CD4-positive, CD25-positive, alpha-beta regulatory T cell (primary cell): Measurements from ENCODE around the gene NOA1. TPM values are rescaled to one million over a fixed set of nuclear protein-coding genes. Genes with fewer than 3 reads are reported as not detected.

ENCODE experiments used
- ATAC-seq, 2 donors: fragments of 150-1000 bp; cut with Tn5 transposase; one replicate each; pipeline ENCODE4 v1.10.0; 2021; ENCODE audit warnings: low read depth in 2 of 2, moderate number of reproducible peaks in 2 of 2, moderate library complexity in 1 of 2
- DNase-seq, 3 donors: peaks; one replicate each; pipeline versions ENCODE4 v3.0.0 to v3.0.0-alpha.2; 2012 to 2022; ENCODE audit warnings: mixed read lengths in 1 of 3
- H3K27ac ChIP-seq: one replicate; pipeline ENCODE4 v1.7.0; 2013; ENCODE audit warnings: mild to moderate bottlenecking, low read length; ENCODE audit not compliant: insufficient read depth, poor library complexity, severe bottlenecking
- H3K27me3 ChIP-seq: one replicate; pipeline ENCODE4 v1.7.0; 2013; ENCODE audit warnings: low read length; ENCODE audit not compliant: control insufficient read depth, insufficient read depth
- H3K36me3 ChIP-seq: one replicate; pipeline ENCODE4 v1.7.0; 2013; ENCODE audit warnings: mild to moderate bottlenecking, low read length, moderate library complexity; ENCODE audit not compliant: control insufficient read depth, insufficient read depth
- H3K4me1 ChIP-seq: 2 replicates; pipeline ENCODE4 v1.7.0; 2013; ENCODE audit warnings: mild to moderate bottlenecking, low read length; ENCODE audit not compliant: insufficient read depth, control insufficient read depth, poor library complexity, severe bottlenecking
- H3K4me3 ChIP-seq: one replicate; pipeline ENCODE4 v1.7.0; 2013; ENCODE audit warnings: low read depth, mild to moderate bottlenecking, low read length, moderate library complexity
- H3K9me3 ChIP-seq, 2 experiments: 1 replicate in 1 of 2; 2 replicates in 1 of 2; pipeline ENCODE4 v1.7.0; 2013; ENCODE audit warnings: low read length in 2 of 2, mild to moderate bottlenecking in 1 of 2, moderate library complexity in 1 of 2; ENCODE audit not compliant: control insufficient read depth in 2 of 2
- H3K27ac Mint-ChIP-seq, 3 donors: one replicate each; pipeline ENCODE4 v1.8.0; 2020 to 2022; ENCODE audit warnings: mild to moderate bottlenecking in 3 of 3, mixed read lengths in 3 of 3, moderate library complexity in 2 of 3
- H3K27me3 Mint-ChIP-seq: one replicate; pipeline ENCODE4 v1.8.0; 2022; ENCODE audit warnings: mild to moderate bottlenecking, mixed read lengths
- H3K36me3 Mint-ChIP-seq: one replicate; pipeline ENCODE4 v1.8.0; 2020; ENCODE audit warnings: mixed read lengths
- H3K4me1 Mint-ChIP-seq, 4 donors: one replicate each; pipeline ENCODE4 v1.8.0; 2020 to 2022; ENCODE audit warnings: mixed read lengths in 4 of 4, mild to moderate bottlenecking in 1 of 4
- H3K4me3 Mint-ChIP-seq, 4 donors: one replicate each; pipeline ENCODE4 v1.8.0; 2020 to 2022; ENCODE audit warnings: mild to moderate bottlenecking in 4 of 4, mixed read lengths in 4 of 4, moderate library complexity in 3 of 4
- H3K9me3 Mint-ChIP-seq, 7 donors: one replicate each; pipeline ENCODE4 v1.8.0; 2020 to 2022; ENCODE audit warnings: mixed read lengths in 7 of 7, mild to moderate bottlenecking in 3 of 7, moderate library complexity in 2 of 7
- polyA plus RNA-seq, 4 donors: library from polyadenylated mRNA; unstranded; fragments of 300-500 nt; fragmentation: Illumina TruSeq; gene quantifications; one replicate each; pipeline ENCODE4 v1.2.3, GENCODE V29; 2021
- total RNA-seq: library from RNA; stranded (reverse); gene quantifications from one replicate; pipeline ENCODE4 v1.2.3, GENCODE V29; 2022

NOA1 gene
- total RNA-seq (19.7 TPM), polyA plus RNA-seq (10 to 100 TPM; 25.7 to 27.7 (median 27.4) TPM)

DNA sequence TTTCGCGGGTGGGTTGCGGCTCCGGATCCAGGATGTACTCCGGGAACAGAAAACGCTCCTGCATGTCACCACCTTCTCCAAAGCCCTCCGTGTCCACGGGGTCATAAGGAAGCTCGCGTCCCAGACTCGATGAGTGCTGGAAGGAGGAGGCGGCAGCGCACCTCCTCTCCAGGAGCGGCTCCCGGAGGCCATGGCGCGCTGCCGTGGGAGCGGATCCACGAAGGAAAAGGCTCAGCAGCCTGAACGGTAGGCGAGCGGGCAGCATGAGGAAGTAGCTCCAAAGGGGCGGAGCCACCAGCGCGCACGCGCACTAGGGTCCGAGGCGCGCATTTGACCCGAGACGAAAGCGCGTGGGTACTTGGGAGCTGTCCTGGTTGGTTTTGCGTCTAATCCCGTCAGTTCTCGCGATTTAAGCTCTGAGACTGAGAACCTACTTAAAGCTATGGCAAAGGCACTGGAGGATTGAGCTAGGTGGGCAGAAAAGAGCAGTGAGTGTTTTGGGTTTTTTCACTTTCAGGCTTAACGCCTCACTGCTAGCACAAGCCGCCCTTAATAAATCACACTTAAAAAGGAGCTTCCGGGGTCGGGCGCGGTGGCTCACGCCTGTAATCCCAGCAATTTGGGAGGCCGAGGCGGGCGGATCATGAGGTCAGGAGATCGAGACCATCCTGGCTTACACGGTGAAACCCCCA lies at the start of gene NOA1:
Gene NOA1, minus strand, starts transcription at position 286 of the 692 bp plus-strand sequence. Its CDS starts 21 bp downstream, at position 265.
- Histone ChIP-seq H3K9me3 (peaks cover 10 to 14% of the 10 kb centered on the region in 2 experiments), H3K4me3 (peak within 1 kb of the TSS; percentile 90), H3K27ac (peak within 1 kb of the TSS; percentile 89), H3K4me1 (peaks cover 68% of the 10 kb centered on the region), H3K36me3 (peaks cover 21% of the 10 kb centered on the region), H3K27me3 (no peaks in the 10 kb centered on the region)
- H3K4me1 Mint-ChIP-seq, result peaks cover 17 to 74% (median 52%) of the 10 kb centered on the region in 4 donors
- peaks cover 11% of the 10 kb centered on the region for H3K27me3 Mint-ChIP-seq
- H3K9me3 Mint-ChIP-seq, result peaks cover 0 to 14% (median 0%) of the 10 kb centered on the region in 7 donors
- H3K36me3 Mint-ChIP-seq, result peaks cover 22% of the 10 kb centered on the region
- peak within 1 kb of the TSS; percentile 97 to 100 (median 98) for H3K4me3 Mint-ChIP-seq
- peak within 1 kb of the TSS; percentile 97 to 99 (median 99) for H3K27ac Mint-ChIP-seq
- ATAC-seq (peak; percentile 81 to 82), DNase-seq (peak; percentile 97 to 98 (median 98))

- no peak overlapping the region for H3K4me3 ChIP-seq
- H3K27ac ChIP-seq, result no peak overlapping the region
- H3K27me3 ChIP-seq, result no peaks in the 10 kb centered on the region
- H3K4me1 ChIP-seq, result no peaks in the 10 kb centered on the region
- H3K27ac Mint-ChIP-seq, result no peak overlapping the region
- DNase-seq (no peak), ATAC-seq (no peak)
- peaks cover 2 to 15% (median 4%) of the 10 kb centered on the region in 4 donors for H3K4me1 Mint-ChIP-seq
- no peaks in the 10 kb centered on the region for H3K9me3 ChIP-seq
- H3K27me3 Mint-ChIP-seq, result no peaks in the 10 kb centered on the region
- H3K36me3 ChIP-seq, result peaks cover 92% of the 10 kb centered on the region
- no peak overlapping the region for H3K4me3 Mint-ChIP-seq
- no peaks in the 10 kb centered on the region for H3K9me3 Mint-ChIP-seq
- peaks cover 61% of the 10 kb centered on the region for H3K36me3 Mint-ChIP-seq
Measured at GRCh38 chr4:57023104-57023503, 45.7 kb upstream of the NOA1 start.

GRCh38 chr4:57020467-57021101 lies 43.2 kb upstream of the NOA1 start:
- H3K27me3 ChIP-seq, result no peaks in the 10 kb centered on the region
- H3K36me3 Mint-ChIP-seq, result peaks cover 73% of the 10 kb centered on the region
- ATAC-seq, result no peak

GRCh38 chr4:57018980-57019379 lies 41.6 kb upstream of the NOA1 start:
- H3K27me3 Mint-ChIP-seq, result no peaks in the 10 kb centered on the region
- no peaks in the 10 kb centered on the region for H3K4me1 ChIP-seq
- no peak overlapping the region for H3K4me3 Mint-ChIP-seq
- H3K9me3 Mint-ChIP-seq, result no peaks in the 10 kb centered on the region
- no peak overlapping the region for H3K27ac ChIP-seq
- DNase-seq (no peak), ATAC-seq (no peak)
- peaks cover 71% of the 10 kb centered on the region for H3K36me3 Mint-ChIP-seq
- H3K36me3 ChIP-seq, result peaks cover 85% of the 10 kb centered on the region
- H3K27me3 ChIP-seq, result no peaks in the 10 kb centered on the region
- H3K4me1 Mint-ChIP-seq, result peaks cover 2 to 17% (median 4%) of the 10 kb centered on the region in 4 donors
- no peaks in the 10 kb centered on the region for H3K9me3 ChIP-seq
- H3K27ac Mint-ChIP-seq, result no peak overlapping the region
- H3K4me3 ChIP-seq, result no peak overlapping the region

More at GRCh38 chr4:57020467-57021101, 43.2 kb upstream of the NOA1 start:
- H3K27ac Mint-ChIP-seq, result peak overlapping the region in 1 of 3 donors; percentile 8
- DNase-seq, result no peak
- no peaks in the 10 kb centered on the region for H3K27me3 Mint-ChIP-seq
- no peaks in the 10 kb centered on the region for H3K4me1 ChIP-seq
- no peak overlapping the region for H3K4me3 ChIP-seq
- H3K27ac ChIP-seq, result no peak overlapping the region
- no peaks in the 10 kb centered on the region for H3K9me3 ChIP-seq
- H3K36me3 ChIP-seq, result peaks cover 87% of the 10 kb centered on the region
- no peaks in the 10 kb centered on the region for H3K9me3 Mint-ChIP-seq
- H3K4me3 Mint-ChIP-seq, result peak overlapping the region in 1 of 4 donors; percentile 77
- H3K4me1 Mint-ChIP-seq, result peaks cover 2 to 17% (median 4%) of the 10 kb centered on the region in 4 donors

DNA sequence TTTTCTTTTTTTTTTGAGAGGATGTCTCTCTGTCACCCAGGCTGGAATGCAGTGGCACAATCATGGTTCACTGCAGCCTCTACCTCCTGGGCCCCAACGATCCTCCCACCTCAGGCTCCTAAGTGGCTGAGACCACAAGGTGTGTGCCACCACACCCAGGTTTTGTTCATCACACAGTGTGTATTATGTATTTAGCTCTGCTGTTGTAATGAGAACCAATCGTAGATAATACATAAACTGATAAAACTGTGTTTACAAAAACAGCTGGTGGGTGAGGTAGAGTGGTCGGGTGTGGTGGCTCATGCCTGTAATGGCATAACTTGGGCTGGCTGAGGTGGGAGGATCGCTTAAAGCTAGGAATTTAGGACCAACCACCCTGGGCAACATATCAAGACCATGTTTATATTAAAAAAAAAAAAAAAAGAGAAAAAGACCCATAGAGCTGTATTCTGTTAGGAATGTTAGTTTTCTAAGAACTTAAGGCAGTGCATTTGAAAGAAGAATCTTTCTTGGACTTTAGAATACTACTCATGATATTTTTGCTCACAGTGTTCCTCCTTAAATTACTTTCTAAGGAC lies 36.2 kb upstream of the NOA1 start:
- Mint-ChIP-seq H3K4me3 (no peak overlapping the region), H3K9me3 (peaks cover 0 to 1% (median 0%) of the 10 kb centered on the region in 7 donors), H3K36me3 (peaks cover 55% of the 10 kb centered on the region), H3K4me1 (peaks cover 2 to 8% (median 7%) of the 10 kb centered on the region in 4 donors), H3K27ac (peak overlapping the region in 2 of 3 donors; percentile 6 to 38), H3K27me3 (no peaks in the 10 kb centered on the region)
- no peaks in the 10 kb centered on the region for H3K9me3 ChIP-seq
- ATAC-seq (no peak), DNase-seq (peak in 1 of 3 donors; percentile 22)
- no peak overlapping the region for H3K27ac ChIP-seq
- H3K27me3 ChIP-seq, result no peaks in the 10 kb centered on the region
- peaks cover 85% of the 10 kb centered on the region for H3K36me3 ChIP-seq
- no peak overlapping the region for H3K4me3 ChIP-seq
- no peaks in the 10 kb centered on the region for H3K4me1 ChIP-seq

DNA sequence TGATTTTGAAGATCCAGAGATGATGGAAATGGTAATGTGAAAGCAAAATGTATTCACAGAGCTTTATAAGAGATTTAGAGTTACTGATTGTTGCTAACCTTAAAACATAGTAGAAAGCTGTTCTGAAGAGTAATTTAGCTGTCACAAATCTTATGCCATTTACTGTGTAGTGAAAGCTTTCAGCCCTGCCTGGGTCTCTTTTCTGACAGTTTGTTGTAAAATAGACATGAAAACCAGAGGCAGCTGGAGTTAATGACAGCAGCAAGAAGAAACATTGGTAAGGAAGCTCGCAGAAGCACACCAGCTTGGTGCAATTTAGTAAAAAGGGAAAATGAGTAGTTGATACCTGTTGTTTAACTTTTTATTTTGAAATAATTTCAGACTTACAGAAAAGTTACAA lies 22.3 kb upstream of the NOA1 start:
- H3K36me3 Mint-ChIP-seq, result peaks cover 49% of the 10 kb centered on the region
- H3K27me3 ChIP-seq, result no peaks in the 10 kb centered on the region
- peak overlapping the region in 1 of 3 donors; percentile 33 for H3K27ac Mint-ChIP-seq

GRCh38 chr4:56995525-56995924 lies 18.1 kb upstream of the NOA1 start:
- Histone ChIP-seq H3K4me1 (peaks cover 4% of the 10 kb centered on the region), H3K4me3 (no peak overlapping the region), H3K9me3 (no peaks in the 10 kb centered on the region), H3K27ac (no peak overlapping the region), H3K27me3 (no peaks in the 10 kb centered on the region), H3K36me3 (peaks cover 88% of the 10 kb centered on the region)
- H3K27ac Mint-ChIP-seq, result no peak overlapping the region
- no peak for ATAC-seq
- peaks cover 17 to 38% (median 31%) of the 10 kb centered on the region in 4 donors for H3K4me1 Mint-ChIP-seq
- no peaks in the 10 kb centered on the region for H3K27me3 Mint-ChIP-seq
- no peak overlapping the region for H3K4me3 Mint-ChIP-seq
- H3K36me3 Mint-ChIP-seq, result peaks cover 61% of the 10 kb centered on the region
- H3K9me3 Mint-ChIP-seq, result no peaks in the 10 kb centered on the region
- no peak for DNase-seq

More for the DNA sequence above, 22.3 kb upstream of the NOA1 start:
- Histone ChIP-seq H3K4me1 (no peaks in the 10 kb centered on the region), H3K36me3 (peaks cover 80% of the 10 kb centered on the region), H3K9me3 (no peaks in the 10 kb centered on the region), H3K4me3 (no peak overlapping the region), H3K27ac (no peak overlapping the region)
- H3K4me1 Mint-ChIP-seq, result peaks cover 5 to 13% (median 10%) of the 10 kb centered on the region in 4 donors
- DNase-seq, result no peak
- no peak overlapping the region for H3K4me3 Mint-ChIP-seq
- no peak for ATAC-seq
- H3K9me3 Mint-ChIP-seq, result no peaks in the 10 kb centered on the region
- no peaks in the 10 kb centered on the region for H3K27me3 Mint-ChIP-seq
